K562 (cell line): ENCODE data around the gene YBX2. TPM values are rescaled to one million over a fixed set of nuclear protein-coding genes. Genes with fewer than 3 reads are reported as not detected.

Experiments used
- ATF1 ChIP-seq, 2 experiments: fragments of 450-650 bp in 1 of 2; IDR thresholded peaks; 2 replicates each; pipeline ENCODE4 v1.6.1; 2016; ENCODE audit warnings: missing compliant biosample characterization in 1 of 2, missing genetic modification characterization in 1 of 2
- EGR1 ChIP-seq: fragments of 450-650 bp; conservative IDR thresholded peaks from 2 replicates; pipeline ENCODE4 v1.6.1; 2017; ENCODE audit warnings: mild to moderate bottlenecking
- GABPB1 ChIP-seq: sonication (generic); formaldehyde crosslinking; IDR thresholded peaks from 2 replicates; pipeline ENCODE4 v1.8.0; 2022; ENCODE audit warnings: mild to moderate bottlenecking, missing genetic modification reagents
- MAX ChIP-seq: sonication (generic); formaldehyde crosslinking; IDR thresholded peaks from 2 replicates; pipeline ENCODE4 v1.9.0; 2022; ENCODE audit warnings: mild to moderate bottlenecking, missing genetic modification reagents
- MLLT1 ChIP-seq, 2 experiments: fragments of 450-650 bp; IDR thresholded peaks; 2 replicates each; pipeline ENCODE4 v1.6.1; 2016
- POLR2A ChIP-seq: fragments of 450-650 bp; conservative IDR thresholded peaks from 2 replicates; pipeline ENCODE4 v1.6.1; 2016
- PTBP1 ChIP-seq: fragments of 200-400 bp; formaldehyde crosslinking; IDR thresholded peaks from 2 replicates; pipeline ENCODE4 v1.6.1; 2017; ENCODE audit warnings: low read depth, low read length
- REST ChIP-seq, 2 experiments: fragments of 450-650 bp; formaldehyde crosslinking in 1 of 2; IDR thresholded peaks; 2 replicates each; pipeline versions ENCODE4 v1.4.0 to v1.6.1; 2014 to 2020; ENCODE audit warnings: mild to moderate bottlenecking in 2 of 2, borderline replicate concordance in 1 of 2, low read depth in 1 of 2
- RUNX1 ChIP-seq: sonication (generic); IDR thresholded peaks from 2 replicates; pipeline ENCODE4 v1.6.1; 2016; ENCODE audit warnings: antibody characterized with exemption, low read depth
- SNIP1 ChIP-seq: fragments of 450-650 bp; IDR thresholded peaks from 2 replicates; pipeline ENCODE4 v1.7.1; 2017; ENCODE audit warnings: low read depth, mild to moderate bottlenecking
- TAF7 ChIP-seq: fragments of 450-650 bp; IDR thresholded peaks from 2 replicates; pipeline ENCODE4 v1.6.1; 2016; ENCODE audit warnings: missing genetic modification characterization, missing compliant biosample characterization
- ZNF639 ChIP-seq, 2 experiments: fragments of 200-800 bp in 1 of 2; sonication (Bioruptor generic) in 1 of 2; sonication (generic) in 1 of 2; formaldehyde crosslinking in 1 of 2; IDR thresholded peaks in 1 of 2; conservative IDR thresholded peaks in 1 of 2; 2 replicates each; pipeline versions ENCODE4 v1.5.0 to v1.6.1; 2016 to 2020; ENCODE audit warnings: missing compliant biosample characterization in 1 of 2, missing genetic modification characterization in 1 of 2, missing genetic modification reagents in 1 of 2
- polyA plus RNA-seq, 8 experiments: library from polyadenylated mRNA; depleted of rRNA in 4 of 8; stranded (reverse) in 5 of 8; unstranded in 3 of 8; fragments of >200 nt; fragmentation: Nextera tagmentation in 2 of 8; fragmentation: Illumina TruSeq in 1 of 8; extraction: Ambion mirVana in 2 of 8; extraction: Trizol in 1 of 8; gene quantifications; 2 replicates each; pipeline versions ENCODE4 v1.2.1 to v1.2.3, GENCODE V29; 2011 to 2014; ENCODE audit warnings: inconsistent platforms in 1 of 8, missing spikeins in 1 of 8
- total RNA-seq, 7 experiments: library from RNA; depleted of rRNA in 6 of 7; stranded (reverse); fragments of >200 nt in 6 of 7; fragmentation: Illumina TruSeq in 2 of 7; extraction: Trizol in 2 of 7; gene quantifications; 2 replicates each; pipeline versions ENCODE4 v1.2.1 to v1.2.3, GENCODE V29; 2011 to 2021; ENCODE audit warnings: low replicate concordance in 1 of 7

Gene YBX2
- total and polyA plus RNA-seq, 9 of the 15 experiments (the other 6 are each of a cell fraction or from before 2014, with no cell fraction given) = 0.03 to 0.59 (median 0.27) TPM; not detected in 6

GRCh38 chr17:7306911-7307685 lies 12.7 kb upstream of the YBX2 start, which contains the start of gene EIF5A (continued):
- TF ChIP-seq MAX (peak; percentile 77), ATF1 (CRISPR knock-in tag; IDR thresholded peaks at IDR 0.05) (no peak), ATF1 (tag; IDR thresholded peaks at IDR 0.05) (peak; percentile 82), GABPB1 (CRISPR knock-in tag) (peak; percentile 54), TAF7 (tag) (peak; percentile 76), MLLT1 (IDR thresholded peaks at IDR 0.05) (peak in 1 of 2 experiments; percentile 96; a peak in 2 of 4 replicates), SNIP1 (peak; percentile 88), RUNX1 (no peak), EGR1 (peak; percentile 100), POLR2A (peak; percentile 83), REST (IDR thresholded peaks at IDR 0.05; ENCODE audit: borderline replicate concordance) (peak; percentile 50; the same call in 1 of the 2 replicates), REST (CRISPR knock-in tag; IDR thresholded peaks at IDR 0.05; ENCODE audit: low read depth) (no peak), ZNF639 (CRISPR knock-in tag; conservative IDR thresholded peaks at IDR 0.05 in 1 of 2, IDR thresholded peaks at IDR 0.05 in 1 of 2) (peak in 1 of 2 experiments; percentile 92; a peak in 2 of 4 replicates), PTBP1 (no peak)
